ENCODE measurements around the gene PRMT3. TPM values are rescaled to one million over a fixed set of nuclear protein-coding genes. Genes with fewer than 3 reads are reported as not detected.

PRMT3 gene
- total and polyA plus RNA-seq, 2 of the 4 experiments (the other 2 are of a cell fraction), result 8.8 to 11.3 TPM

DNA sequence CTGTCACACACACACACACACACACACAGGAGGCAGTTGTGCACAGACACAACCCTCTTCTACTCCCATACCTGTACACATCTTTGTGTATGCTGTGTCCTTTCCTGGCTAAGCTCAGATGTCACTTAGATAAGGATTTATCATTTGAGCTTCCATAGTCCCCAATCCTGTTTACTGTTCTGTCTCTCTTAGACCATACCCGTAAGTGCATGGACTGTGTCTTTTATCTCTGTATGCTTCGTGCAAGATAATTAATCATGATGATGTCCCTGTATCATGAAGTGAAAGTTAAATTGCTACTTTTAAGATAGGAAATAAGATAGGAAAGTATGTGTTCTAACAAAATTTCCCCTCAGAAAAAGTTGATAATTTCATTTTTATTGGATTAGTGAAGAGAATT lies 30.3 kb downstream of the PRMT3 start:
- in situ Hi-C loops (cut with MboI; ENCODE audit: low sequenced_read_pairs), result no loop called here
- intact Hi-C loops (cut with micrococcal nuclease), result no loop called here
- dilution Hi-C loops (cut with HindIII; ENCODE audit: low sequenced_read_pairs, unreplicated experiment), result no loop called here

More for the DNA sequence above, 30.3 kb downstream of the PRMT3 start:
- no peak overlapping the region for H3K4me3 ChIP-seq (ENCODE audit: insufficient read depth, low read depth, low read length)
- ChIA-PET POLR2A (ENCODE audit: unreplicated experiment) (no interaction called here), CTCF (interaction anchor here (1.5 kb wide), 1 partner anchor 20 kb away, joined by 5 read pairs; no protein-coding TSS in a partner anchor)
- H3K9ac ChIP-seq (ENCODE audit: low read depth, low read length), result no peak overlapping the region
- H3K56ac ChIP-seq (ENCODE audit: extremely low read depth, insufficient read depth, low read length), result no peak overlapping the region
- H3K9me1 ChIP-seq (ENCODE audit: insufficient read depth, low read length), result peaks cover 5% of the 10 kb centered on the region; the same call in 1 of the 2 replicates
- H4K91ac ChIP-seq (ENCODE audit: insufficient read depth, low read depth, low read length), result no peak overlapping the region
- no peaks in the 10 kb centered on the region for H3K27me3 ChIP-seq (ENCODE audit: control insufficient read depth, insufficient read depth, low read length)
- no peak overlapping the region for H2BK20ac ChIP-seq (ENCODE audit: low read depth, low read length)
- no peaks in the 10 kb centered on the region for H3K4me1 ChIP-seq (ENCODE audit: control insufficient read depth, insufficient read depth, low read length)
- TF ChIP-seq RFX5 (IDR thresholded peaks at IDR 0.05; ENCODE audit: low read depth, low read length) (no peak), POLR2A (IDR thresholded peaks at IDR 0.05; ENCODE audit: low read depth, low read length) (no peak), FOS (IDR thresholded peaks at IDR 0.05; ENCODE audit: low read depth, low read length) (no peak), CEBPB (IDR thresholded peaks at IDR 0.05; ENCODE audit: low read depth, low read length) (no peak), MAZ (IDR thresholded peaks at IDR 0.05; ENCODE audit: borderline replicate concordance, low read depth, low read length) (no peak), NFE2L2 (IDR thresholded peaks at IDR 0.05; ENCODE audit: low read depth, low read length) (no peak), MXI1 (IDR thresholded peaks at IDR 0.05; ENCODE audit: borderline replicate concordance, low read depth, low read length) (no peak), MAFK (IDR thresholded peaks at IDR 0.05; ENCODE audit: low read depth, low read length) (no peak), BHLHE40 (IDR thresholded peaks at IDR 0.05; ENCODE audit: low read depth, low read length) (no peak), RCOR1 (IDR thresholded peaks at IDR 0.05; ENCODE audit: insufficient replicate concordance, low read length) (no peak), CHD1 (IDR thresholded peaks at IDR 0.05; ENCODE audit: low read depth, low read length) (no peak)
- TF ChIP-seq, protein P1, sequence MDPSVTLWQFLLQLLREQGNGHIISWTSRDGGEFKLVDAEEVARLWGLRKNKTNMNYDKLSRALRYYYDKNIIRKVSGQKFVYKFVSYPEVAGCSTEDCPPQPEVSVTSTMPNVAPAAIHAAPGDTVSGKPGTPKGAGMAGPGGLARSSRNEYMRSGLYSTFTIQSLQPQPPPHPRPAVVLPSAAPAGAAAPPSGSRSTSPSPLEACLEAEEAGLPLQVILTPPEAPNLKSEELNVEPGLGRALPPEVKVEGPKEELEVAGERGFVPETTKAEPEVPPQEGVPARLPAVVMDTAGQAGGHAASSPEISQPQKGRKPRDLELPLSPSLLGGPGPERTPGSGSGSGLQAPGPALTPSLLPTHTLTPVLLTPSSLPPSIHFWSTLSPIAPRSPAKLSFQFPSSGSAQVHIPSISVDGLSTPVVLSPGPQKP (IDR thresholded peaks at IDR 0.05; ENCODE audit: borderline replicate concordance, low read depth, low read length), result no peak
- TF ChIP-seq, protein P2, sequence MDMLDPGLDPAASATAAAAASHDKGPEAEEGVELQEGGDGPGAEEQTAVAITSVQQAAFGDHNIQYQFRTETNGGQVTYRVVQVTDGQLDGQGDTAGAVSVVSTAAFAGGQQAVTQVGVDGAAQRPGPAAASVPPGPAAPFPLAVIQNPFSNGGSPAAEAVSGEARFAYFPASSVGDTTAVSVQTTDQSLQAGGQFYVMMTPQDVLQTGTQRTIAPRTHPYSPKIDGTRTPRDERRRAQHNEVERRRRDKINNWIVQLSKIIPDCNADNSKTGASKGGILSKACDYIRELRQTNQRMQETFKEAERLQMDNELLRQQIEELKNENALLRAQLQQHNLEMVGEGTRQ (IDR thresholded peaks at IDR 0.05; ENCODE audit: low read depth, low read length), result no peak
- TF ChIP-seq, protein P3, sequence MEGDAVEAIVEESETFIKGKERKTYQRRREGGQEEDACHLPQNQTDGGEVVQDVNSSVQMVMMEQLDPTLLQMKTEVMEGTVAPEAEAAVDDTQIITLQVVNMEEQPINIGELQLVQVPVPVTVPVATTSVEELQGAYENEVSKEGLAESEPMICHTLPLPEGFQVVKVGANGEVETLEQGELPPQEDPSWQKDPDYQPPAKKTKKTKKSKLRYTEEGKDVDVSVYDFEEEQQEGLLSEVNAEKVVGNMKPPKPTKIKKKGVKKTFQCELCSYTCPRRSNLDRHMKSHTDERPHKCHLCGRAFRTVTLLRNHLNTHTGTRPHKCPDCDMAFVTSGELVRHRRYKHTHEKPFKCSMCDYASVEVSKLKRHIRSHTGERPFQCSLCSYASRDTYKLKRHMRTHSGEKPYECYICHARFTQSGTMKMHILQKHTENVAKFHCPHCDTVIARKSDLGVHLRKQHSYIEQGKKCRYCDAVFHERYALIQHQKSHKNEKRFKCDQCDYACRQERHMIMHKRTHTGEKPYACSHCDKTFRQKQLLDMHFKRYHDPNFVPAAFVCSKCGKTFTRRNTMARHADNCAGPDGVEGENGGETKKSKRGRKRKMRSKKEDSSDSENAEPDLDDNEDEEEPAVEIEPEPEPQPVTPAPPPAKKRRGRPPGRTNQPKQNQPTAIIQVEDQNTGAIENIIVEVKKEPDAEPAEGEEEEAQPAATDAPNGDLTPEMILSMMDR (conservative IDR thresholded peaks at IDR 0.05; ENCODE audit: low read depth, low read length), result no peak
- no TSS peak for BruUV-seq (replicated peaks)
- H3K14ac ChIP-seq (replicated peaks; ENCODE audit: low read depth, low read length), result no peak overlapping the region
- no peak overlapping the region for H4K8ac ChIP-seq (ENCODE audit: low read depth in 2 of 2, low read length in 2 of 2)
- H3K79me1 ChIP-seq (ENCODE audit: low read depth in 1 of 2, low read length in 2 of 2), result no peaks in the 10 kb centered on the region
- no peak overlapping the region for H3K18ac ChIP-seq (ENCODE audit: low read depth, low read length)
- H2AK5ac ChIP-seq (ENCODE audit: low read depth, low read length), result no peak overlapping the region
- H3K9me3 ChIP-seq (ENCODE audit: control insufficient read depth, insufficient read depth, low read length), result no peaks in the 10 kb centered on the region
- no peak overlapping the region for H2BK15ac ChIP-seq (ENCODE audit: low read depth, low read length)
- H2BK5ac ChIP-seq (ENCODE audit: low read depth, low read length, poor library complexity, severe bottlenecking), result no peak overlapping the region
- no peak for DNase-seq
- H4K5ac ChIP-seq (ENCODE audit: low read depth, low read length), result no peak overlapping the region
- peaks cover 3% of the 10 kb centered on the region; the same call in 1 of the 2 replicates for H3K36me3 ChIP-seq (ENCODE audit: control insufficient read depth, insufficient read depth, low read length)
- no peak overlapping the region for H3K4me2 ChIP-seq (ENCODE audit: low read depth, low read length)
- H3K23ac ChIP-seq (ENCODE audit: low read depth, low read length), result no peak overlapping the region
- no peak for ATAC-seq (ENCODE audit: low read depth)
- no peaks in the 10 kb centered on the region for H4K20me1 ChIP-seq (ENCODE audit: insufficient read depth, low read length)
- no peak overlapping the region for H2AK9ac ChIP-seq (replicated peaks; ENCODE audit: low read depth, low read length, poor library complexity)
- no peak overlapping the region for H2AFZ ChIP-seq (replicated peaks; ENCODE audit: low read length, poor library complexity)
- H2BK120ac ChIP-seq (ENCODE audit: low read depth, low read length), result no peak overlapping the region
- H3K27ac ChIP-seq (ENCODE audit: insufficient read depth, low read length), result no peak overlapping the region
- H3K4ac ChIP-seq (ENCODE audit: low read depth, low read length), result no peak overlapping the region
- WGBS, 2 experiments (ENCODE audit: extremely low coverage in 2 of 2, insufficient read length in 1 of 2), result no CpG with 5 or more reads among the region's 2 CpGs
